ENCODE results near the gene SLC2A10.
"Not testable (repeated sequence)": the region's sequence is repeated elsewhere in the genome, so short reads cannot be mapped to it uniquely, and the experiment has no call there.

The SLC2A10 gene

GRCh38 chr20:46709459-46710152, at the start of gene SLC2A10:
Gene SLC2A10 (plus strand): TSS chr20:46709649. CDS start chr20:46709737, 88 bp downstream.
- in situ Hi-C loops (cut with MboI; ENCODE audit: low sequenced_read_pairs), result no loop called here

GRCh38 chr20:46660487-46660886, 49.0 kb upstream of the SLC2A10 start:
- in situ Hi-C loops (cut with MboI; ENCODE audit: low sequenced_read_pairs), result no loop called here

- in situ Hi-C loops (cut with MboI; ENCODE audit: low sequenced_read_pairs), result no loop called here
These were observed 47.8 kb upstream of the SLC2A10 start for GRCh38 chr20:46661659-46662058.

- in situ Hi-C loops (cut with MboI; ENCODE audit: low sequenced_read_pairs), result no loop called here
These were observed 45.9 kb upstream of the SLC2A10 start for GRCh38 chr20:46663531-46663930.

- in situ Hi-C loops (cut with MboI; ENCODE audit: low sequenced_read_pairs), result no loop called here
These were observed 43.8 kb upstream of the SLC2A10 start for GRCh38 chr20:46665602-46666001.

GRCh38 chr20:46666306-46666705, 43.1 kb upstream of the SLC2A10 start:
- in situ Hi-C loops (cut with MboI; ENCODE audit: low sequenced_read_pairs), result no loop called here

GRCh38 chr20:46666818-46667515, 42.5 kb upstream of the SLC2A10 start:
- in situ Hi-C loops (cut with MboI; ENCODE audit: low sequenced_read_pairs), result no loop called here

GRCh38 chr20:46670228-46670584, 39.2 kb upstream of the SLC2A10 start:
- in situ Hi-C loops (cut with MboI; ENCODE audit: low sequenced_read_pairs), result no loop called here

GRCh38 chr20:46670585-46671584, 38.6 kb upstream of the SLC2A10 start:
- in situ Hi-C loops (cut with MboI; ENCODE audit: low sequenced_read_pairs), result no loop called here

GRCh38 chr20:46671866-46672542, 37.4 kb upstream of the SLC2A10 start:
- in situ Hi-C loops (cut with MboI; ENCODE audit: low sequenced_read_pairs), result no loop called here

GRCh38 chr20:46672543-46673148, 36.8 kb upstream of the SLC2A10 start:
- in situ Hi-C loops (cut with MboI; ENCODE audit: low sequenced_read_pairs), result no loop called here

- in situ Hi-C loops (cut with MboI; ENCODE audit: low sequenced_read_pairs), result no loop called here
These were observed 35.8 kb upstream of the SLC2A10 start for GRCh38 chr20:46673394-46674252.

- in situ Hi-C loops (cut with MboI; ENCODE audit: low sequenced_read_pairs), result no loop called here
These were observed 35.0 kb upstream of the SLC2A10 start for GRCh38 chr20:46674253-46675083.

GRCh38 chr20:46676649-46677316, 32.7 kb upstream of the SLC2A10 start:
- in situ Hi-C loops (cut with MboI; ENCODE audit: low sequenced_read_pairs), result not testable (repeated sequence)

GRCh38 chr20:46677608-46678007, 31.8 kb upstream of the SLC2A10 start:
- in situ Hi-C loops (cut with MboI; ENCODE audit: low sequenced_read_pairs), result no loop called here

GRCh38 chr20:46678516-46678915, 30.9 kb upstream of the SLC2A10 start:
- in situ Hi-C loops (cut with MboI; ENCODE audit: low sequenced_read_pairs), result no loop called here

GRCh38 chr20:46680684-46681031, 28.8 kb upstream of the SLC2A10 start:
- in situ Hi-C loops (cut with MboI; ENCODE audit: low sequenced_read_pairs), result no loop called here

All from hTERT RPE-1 (cell line).